ENCODE data around the gene NOX3.

- TF ChIP-seq, protein P1, sequence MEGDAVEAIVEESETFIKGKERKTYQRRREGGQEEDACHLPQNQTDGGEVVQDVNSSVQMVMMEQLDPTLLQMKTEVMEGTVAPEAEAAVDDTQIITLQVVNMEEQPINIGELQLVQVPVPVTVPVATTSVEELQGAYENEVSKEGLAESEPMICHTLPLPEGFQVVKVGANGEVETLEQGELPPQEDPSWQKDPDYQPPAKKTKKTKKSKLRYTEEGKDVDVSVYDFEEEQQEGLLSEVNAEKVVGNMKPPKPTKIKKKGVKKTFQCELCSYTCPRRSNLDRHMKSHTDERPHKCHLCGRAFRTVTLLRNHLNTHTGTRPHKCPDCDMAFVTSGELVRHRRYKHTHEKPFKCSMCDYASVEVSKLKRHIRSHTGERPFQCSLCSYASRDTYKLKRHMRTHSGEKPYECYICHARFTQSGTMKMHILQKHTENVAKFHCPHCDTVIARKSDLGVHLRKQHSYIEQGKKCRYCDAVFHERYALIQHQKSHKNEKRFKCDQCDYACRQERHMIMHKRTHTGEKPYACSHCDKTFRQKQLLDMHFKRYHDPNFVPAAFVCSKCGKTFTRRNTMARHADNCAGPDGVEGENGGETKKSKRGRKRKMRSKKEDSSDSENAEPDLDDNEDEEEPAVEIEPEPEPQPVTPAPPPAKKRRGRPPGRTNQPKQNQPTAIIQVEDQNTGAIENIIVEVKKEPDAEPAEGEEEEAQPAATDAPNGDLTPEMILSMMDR (IDR thresholded peaks at IDR 0.05; ENCODE audit: borderline replicate concordance, extremely low read depth, low read length, poor library complexity, severe bottlenecking): no peak
- no peak for TF ChIP-seq EZH2 (IDR thresholded peaks at IDR 0.05; ENCODE audit: borderline replicate concordance, low read depth, low read length, severe bottlenecking)
Observed at GRCh38 chr6:155439376-155439775, 16.3 kb downstream of the NOX3 start.

All from DND-41 (cell line).